NCI-H69 (cell line): Measurements from ENCODE around the gene DPPA3.
"Not testable (repeated sequence)": the region's sequence is repeated elsewhere in the genome, so short reads cannot be mapped to it uniquely, and the experiment has no call there.

Experiments
- DNase-seq: peaks from one replicate; lab custom pipeline; 2025; lab: John Stamatoyannopoulos, UW

DPPA3 gene

DNA sequence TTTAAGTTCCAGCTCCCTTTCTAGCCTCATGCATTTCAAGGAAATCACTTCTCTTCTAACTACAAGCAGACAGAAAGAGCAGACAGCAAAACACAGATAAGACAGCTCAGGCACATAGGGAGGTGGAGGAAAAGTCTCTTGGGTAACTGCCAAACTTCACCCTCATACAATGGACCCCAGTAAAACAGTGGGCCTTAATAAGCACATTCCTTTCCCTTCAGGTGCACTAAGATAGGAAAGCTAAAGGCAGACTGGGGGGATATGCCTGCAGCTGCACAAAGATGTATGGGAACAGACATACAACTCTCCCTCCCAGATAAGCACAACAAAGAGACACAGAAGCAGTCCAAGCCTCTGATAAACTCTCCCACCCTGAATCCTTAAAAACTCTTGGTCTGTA is 19.8 kb downstream of the DPPA3 start:
- not testable (repeated sequence) for DNase-seq

DNA sequence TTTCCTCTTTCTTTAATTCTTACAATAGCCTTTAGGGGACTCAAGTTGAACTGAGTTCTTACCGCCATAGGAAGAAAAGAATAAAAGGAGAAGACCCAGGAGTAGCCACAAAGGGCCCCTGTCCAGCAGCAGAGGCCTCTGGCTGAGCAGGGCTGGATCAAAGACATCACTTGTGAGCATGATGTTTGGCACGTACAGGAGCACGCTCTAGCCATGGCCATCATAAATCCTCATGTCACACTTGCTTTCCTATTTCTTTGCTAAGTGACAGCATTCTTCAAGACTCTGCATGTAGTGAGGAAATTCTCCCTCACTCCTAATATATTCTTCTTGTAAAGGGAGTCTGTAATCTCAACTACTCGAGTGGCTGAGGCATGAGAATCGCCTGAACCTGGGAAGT is 20.3 kb downstream of the DPPA3 start:
- no peak for DNase-seq

DNA sequence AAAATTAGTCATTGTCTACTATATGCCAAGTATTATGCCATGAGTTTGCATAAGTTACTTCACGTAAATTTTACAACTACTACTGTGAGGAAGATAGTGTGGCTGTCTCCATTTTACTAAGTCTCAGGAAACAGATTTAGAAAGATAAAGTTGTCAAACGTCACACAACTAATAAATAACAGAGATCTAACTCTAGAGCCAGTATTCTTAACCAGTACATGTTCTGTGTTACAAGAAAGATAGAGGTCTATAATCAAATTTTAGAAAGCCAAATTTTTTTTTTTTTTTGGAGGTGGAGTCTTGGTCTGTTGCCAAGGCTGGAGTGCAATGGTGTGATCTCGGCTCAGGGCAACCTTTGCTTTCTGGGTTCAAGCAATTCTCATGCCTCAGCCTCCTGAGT is 21.8 kb downstream of the DPPA3 start:
- DNase-seq = no peak

DNA sequence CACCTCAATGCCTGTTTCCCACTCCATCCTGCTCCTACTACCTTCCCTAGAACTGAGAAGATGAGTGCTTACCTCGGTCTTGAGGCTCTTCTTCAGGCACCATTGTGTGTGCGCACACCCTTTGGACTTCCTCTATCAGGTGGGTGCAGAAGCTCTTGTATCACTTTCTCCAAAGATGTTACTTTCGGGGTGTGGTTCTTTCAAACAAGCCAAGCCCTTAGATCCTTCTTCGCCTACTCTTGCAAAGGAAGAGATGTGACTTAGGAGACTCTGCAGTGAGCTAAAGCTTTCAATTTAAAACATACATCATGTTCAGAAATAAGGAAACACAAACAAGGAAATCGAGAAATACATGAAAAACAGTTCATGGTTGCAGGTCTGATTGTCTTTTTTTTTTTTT is 36.0 kb downstream of the DPPA3 start, which contains the start of gene CLEC4C:
Gene CLEC4C (minus strand): TSS at position 130 of the 400 bp plus-strand sequence. CDS start 27 bp downstream, at position 103.
- DNase-seq = no peak

DNA sequence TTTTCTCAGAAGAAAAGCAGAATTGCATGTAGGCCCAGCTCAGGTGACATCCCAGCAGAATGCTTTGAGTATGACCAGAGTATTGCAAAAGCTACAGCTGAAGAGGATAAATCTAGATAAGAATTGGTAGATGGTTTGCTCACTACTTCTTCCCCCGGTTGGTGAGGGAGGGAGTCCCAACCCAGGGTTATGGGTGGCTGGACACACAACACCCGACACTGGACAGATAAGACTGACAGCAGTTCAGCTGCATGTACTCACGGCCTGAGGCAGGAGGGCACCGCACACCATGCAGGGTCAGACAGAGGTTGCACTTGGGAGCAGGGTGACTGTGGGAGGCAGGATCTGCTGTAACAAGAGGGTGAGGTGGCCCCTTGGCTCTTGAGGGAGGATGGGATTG is 37.6 kb downstream of the DPPA3 start:
- DNase-seq = no peak

DNA sequence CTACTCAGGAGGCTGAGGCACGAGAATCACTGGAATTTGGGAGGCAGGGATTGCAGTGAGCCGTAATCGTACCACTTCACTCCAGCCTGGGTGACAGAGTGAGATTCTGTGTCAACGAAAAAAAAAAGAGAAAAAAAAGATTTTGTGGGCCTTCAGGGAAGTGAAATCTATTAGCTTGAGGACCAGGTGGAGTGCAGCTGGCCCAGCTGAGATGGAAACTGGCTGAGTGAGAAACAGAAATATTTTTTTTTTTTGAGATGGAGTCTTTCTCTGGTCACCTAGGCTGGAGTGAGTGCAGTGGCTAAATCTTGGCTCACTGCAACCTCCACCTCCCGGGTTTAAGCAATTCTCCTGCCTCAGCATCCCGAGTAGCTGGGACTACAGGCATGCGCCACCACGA is 38.2 kb downstream of the DPPA3 start:
- DNase-seq = no peak

DNA sequence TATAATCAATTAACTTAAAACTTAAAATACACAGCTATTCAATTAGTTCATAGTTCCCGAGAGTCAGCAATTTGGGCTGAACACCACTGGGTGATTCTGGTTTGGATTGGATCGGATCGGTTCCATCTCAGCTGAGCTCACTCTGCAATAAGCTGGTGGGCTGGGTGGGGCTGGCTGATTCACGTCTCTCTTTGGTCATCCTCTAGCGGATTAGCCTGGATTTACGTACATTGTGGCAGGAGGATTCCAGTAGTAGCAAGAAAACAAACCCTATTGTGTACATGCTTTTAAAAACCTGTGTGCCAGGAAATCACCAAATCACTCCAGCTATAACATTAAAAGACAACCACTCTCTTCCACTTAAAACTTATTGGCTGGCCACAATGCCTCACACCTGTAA is 39.1 kb downstream of the DPPA3 start:
- no peak for DNase-seq

DNA sequence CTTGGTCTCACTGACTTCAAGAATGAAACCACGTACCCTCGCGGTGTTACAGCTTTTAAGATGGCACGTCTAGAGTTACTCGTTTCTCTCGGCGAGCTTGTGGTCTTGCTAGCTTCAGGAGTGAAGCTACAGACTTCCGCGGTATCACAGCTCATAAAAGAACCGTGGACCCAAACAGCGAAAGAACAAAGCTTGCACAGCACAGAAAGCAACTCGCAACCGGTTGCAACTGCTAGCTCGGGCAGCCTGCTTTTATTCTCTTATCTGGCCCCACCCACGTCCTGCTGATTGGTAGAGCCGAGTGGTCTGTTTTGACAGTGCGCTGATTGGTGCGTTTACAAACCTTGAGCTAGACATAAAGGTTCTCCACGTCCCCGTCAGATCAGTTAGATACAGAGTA is 40.2 kb downstream of the DPPA3 start:
- DNase-seq = no peak

DNA sequence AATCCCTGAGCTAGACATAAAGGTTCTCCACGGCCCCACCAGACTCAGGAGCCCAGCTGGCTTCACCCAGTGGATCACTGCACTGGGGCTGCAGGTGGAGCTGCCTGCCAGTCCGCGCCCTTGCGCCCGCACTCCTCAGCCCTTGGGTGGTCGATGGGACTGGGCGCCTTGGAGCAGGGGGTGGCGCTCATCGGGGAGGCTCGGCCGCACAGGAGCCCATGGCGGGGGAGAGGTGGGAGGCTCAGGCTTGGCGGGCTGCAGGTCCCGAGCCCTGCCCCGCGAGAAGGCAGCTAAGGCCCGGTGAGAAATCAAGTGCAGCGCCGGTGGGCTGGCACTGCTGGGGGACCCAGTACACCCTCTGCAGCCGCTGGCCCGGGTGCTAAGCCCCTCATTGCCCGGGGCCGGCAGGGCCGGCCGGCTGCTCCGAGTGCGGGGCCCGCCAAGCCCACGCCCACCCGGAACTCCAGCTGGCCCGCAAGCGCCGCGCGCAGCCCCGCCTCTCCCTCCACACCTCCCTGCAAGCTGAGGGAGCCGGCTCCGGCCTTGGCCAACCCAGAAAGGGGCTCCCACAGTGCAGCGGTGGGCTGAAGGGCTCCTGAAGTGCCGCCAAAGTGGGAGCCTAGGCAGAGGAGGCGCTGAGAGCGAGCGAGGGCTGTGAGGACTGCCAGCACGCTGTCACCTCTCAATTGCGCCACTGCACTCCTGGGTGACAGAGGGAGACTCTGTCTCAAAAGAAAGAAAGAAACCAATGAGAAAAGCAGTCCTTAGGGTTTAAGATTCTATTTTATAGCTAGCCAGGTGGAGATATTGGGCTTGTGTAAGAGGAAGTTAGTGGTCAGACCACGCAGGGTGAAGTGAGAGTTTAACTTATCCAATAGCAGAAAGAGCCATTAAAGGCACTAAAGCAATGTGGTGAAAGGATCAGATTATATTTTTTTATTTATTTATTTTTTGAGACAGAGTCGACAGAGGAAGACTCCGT is 41.0 kb downstream of the DPPA3 start:
- DNase-seq = not testable (repeated sequence)

DNA sequence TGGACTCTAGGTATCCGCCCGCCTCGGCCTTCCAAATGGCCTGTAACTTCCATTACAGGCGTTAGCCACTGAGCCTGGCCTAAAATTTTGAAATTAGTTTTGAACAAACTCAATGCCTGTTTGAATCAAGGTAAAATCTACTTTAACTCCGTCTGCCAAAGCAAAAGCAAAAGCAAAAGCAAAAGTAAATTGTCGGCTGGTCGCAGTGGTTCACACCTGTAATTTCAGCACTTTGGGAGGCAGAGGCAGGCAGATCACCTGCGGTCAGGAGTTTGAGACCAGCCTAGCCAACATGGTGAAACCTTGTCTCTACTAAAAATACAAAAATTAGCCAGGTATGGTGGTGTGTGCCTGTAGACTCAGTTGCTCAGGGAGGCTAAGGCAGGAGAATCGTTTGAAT is 44.4 kb downstream of the DPPA3 start:
- not testable (repeated sequence) for DNase-seq

DNA sequence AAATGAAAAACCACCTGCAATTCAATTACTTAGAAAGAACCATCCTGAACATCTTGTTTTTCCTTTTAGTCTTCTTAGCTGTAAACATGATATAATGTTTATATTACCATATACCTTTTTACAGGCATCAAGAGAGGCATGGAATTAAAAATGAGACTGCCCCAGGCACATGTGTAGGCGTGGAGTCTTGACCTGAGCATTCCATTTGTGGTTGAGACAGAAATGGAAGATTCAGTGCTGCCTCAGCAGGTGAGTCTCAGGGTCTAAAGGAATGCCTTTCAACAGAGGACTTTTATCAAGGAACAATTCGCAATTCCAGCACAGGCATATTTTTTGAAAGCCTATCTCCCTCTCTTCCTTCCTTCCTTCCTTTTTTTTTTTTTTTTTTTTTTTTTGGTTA is 45.8 kb downstream of the DPPA3 start:
- DNase-seq = no peak

DNA sequence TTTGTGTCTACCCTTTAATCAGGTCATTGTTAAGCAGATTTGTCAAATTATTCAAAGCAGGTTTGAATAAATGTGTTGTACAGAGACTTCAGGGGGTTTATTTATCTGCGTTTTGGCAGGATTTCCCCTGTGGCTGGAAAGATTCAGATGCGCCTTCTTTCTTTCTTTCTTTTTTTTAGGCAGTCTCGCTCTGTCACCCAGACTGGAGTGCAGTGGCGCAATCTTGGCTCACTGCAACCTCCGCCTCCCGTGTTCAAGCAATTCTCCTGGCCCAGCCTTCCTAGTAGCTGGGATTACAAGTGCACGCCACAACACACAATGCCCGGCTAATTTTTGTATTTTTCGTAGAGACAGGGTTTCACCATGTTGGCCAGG is 47.5 kb downstream of the DPPA3 start:
- no peak for DNase-seq
